ENCODE results near the gene DIAPH2. TPM values are rescaled to one million over a fixed set of nuclear protein-coding genes. Genes with fewer than 3 reads are reported as not detected.

The DIAPH2 gene
- total RNA-seq, 1 donor: 7.5 TPM

DNA sequence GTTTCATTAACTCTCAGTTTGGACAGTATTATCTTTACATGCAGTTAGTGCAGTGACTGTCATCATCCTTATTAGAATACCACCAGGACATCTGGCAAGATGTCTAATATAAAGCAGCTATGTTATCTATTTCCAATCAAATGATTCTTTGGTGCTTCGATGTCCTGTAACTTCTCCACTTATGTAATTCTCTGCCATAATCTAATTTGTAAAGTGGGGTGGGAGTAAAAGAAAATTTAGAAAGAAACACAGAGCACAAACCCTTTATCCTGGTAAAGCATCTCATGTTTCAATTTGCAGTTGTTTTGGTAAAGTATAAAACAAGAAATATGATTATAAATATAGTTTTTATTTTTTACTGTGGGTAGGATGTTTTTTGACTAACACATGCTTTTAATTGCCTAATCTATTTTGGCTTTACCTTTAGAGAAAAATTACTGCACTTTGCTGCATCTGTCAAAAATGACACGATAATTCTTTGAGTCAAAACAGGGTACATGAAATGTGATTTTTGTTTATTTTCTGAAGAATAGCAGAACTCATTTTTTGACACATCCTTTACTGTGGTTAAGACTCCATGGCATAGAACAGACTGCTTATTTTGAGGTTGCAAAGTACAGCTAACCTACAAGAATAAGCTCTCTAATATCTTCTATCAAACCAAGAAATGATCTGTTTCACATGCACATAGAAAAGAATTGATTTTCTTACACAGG is 581.9 kb downstream of the DIAPH2 start:
- no peak for DNase-seq (ENCODE audit: low read depth in 2 of 3, low spot score in 2 of 3)

DNA sequence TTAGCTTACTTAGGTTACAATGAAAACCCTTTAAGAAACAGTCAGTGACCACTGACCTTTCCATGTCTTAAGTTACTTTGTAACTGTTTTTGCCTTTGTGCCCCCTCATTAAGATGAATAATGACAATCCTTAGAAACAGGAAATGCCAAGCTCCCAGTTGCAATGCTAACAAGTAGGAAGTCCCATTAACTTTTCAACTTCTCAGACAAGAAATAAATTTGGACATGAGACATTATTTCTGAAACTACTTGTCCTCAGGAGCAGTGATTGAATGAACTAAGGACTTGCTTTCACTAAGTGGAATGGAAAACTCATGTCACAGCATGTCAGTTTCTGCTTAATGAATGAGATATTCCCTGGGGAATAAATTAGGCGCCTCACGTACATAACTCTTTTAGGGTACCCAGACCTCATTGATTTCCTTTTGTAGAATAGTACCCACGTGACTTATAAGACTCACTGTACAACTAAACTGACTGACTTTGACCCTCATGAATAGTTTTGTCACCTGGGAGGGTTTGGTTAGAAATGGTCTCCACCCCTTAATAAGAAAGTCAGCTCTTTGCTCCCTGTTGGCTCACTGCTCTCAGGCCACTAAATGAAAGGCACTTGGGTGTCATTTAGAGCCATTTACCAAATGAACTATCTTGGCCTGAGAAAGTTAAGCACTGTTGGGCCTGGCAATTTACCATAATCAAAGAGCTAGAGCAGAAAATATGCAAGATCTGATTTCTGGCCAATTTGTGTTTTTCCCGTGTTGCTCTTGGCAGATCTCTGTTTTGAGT is 582.9 kb downstream of the DIAPH2 start:
- no peak for DNase-seq (ENCODE audit: low read depth in 2 of 3, low spot score in 2 of 3)

DNA sequence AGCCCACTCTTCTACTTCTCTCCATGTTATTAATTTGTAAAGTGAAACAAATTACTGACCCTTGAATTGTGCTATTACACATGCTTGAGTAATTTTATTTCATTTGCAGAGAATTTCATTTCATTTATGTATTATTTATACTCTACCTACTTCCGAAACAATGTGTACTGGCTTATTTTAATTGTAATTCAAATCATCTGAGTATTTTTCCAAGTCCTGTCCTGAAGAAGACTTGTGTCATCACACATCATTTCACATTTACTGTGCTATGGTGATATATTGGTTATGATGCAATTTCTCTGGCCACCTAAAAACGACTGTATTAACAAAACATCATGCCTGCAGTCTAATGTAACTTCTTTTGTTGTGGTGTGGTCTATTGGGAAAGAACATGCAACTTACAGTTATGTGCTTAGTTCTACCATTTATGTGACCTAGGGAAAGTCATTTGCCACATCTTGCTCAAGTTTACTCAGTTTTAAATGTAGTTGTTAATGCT is 583.6 kb downstream of the DIAPH2 start:
- no peak for DNase-seq (ENCODE audit: low read depth in 2 of 3, low spot score in 2 of 3)

DNA sequence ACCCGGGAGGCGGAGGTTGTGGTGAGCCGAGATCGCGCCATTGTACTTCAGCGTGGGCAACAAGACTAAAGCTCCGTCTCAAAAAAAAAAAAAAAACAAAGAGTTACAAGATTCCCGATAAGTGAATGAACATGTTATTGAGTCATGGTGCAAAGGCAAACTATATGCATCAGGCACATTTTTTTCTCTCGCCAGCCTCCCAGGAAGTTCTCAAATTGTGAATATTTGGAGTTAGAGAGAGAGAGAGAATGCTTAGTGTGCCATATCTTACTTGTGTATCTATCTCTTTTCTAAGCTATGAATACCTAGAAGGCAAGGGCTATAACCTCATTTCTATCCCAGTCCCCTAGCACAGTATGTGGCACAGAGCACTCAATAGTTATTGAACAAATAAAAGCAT is 599.9 kb downstream of the DIAPH2 start:
- no peak for DNase-seq (ENCODE audit: low read depth in 2 of 3, low spot score in 2 of 3)

DNA sequence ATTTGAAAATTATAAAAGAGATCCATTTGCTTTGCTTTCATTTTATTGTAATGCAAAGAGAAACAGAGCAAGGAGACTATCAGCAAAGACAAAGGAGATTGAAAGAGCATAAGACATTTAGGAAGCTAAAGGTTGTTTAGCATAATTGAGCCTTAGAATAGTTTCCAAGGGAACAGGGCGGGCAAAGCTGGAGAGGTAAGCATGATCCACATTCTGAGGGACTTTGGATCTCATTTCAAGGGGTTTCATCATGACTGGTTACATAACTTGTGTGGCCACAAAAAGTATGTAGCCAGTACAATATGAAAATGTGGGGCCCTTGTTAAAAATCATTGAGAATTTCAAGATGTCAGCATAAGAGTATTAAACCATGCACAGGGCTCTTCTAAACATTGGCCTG is 605.6 kb downstream of the DIAPH2 start:
- DNase-seq (ENCODE audit: low read depth in 2 of 3, low spot score in 2 of 3): no peak

DNA sequence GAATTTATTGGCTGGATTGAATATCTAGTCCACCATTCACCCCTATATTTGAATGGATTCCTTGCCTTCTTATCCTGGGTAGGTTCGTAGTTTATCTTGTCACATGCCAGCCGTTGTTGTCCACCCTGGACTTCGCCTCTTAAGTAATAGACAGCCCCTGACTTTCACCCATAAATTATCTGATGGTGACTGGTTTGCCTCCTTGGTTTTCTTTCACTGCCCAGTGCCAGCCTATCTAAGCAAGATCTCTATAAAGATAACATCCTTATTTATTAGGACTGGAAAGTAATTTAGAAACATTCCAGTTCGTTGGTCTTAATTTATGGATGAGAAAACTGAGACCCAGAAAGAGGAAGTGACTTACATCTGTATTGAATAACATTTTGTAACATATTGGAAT is 609.4 kb downstream of the DIAPH2 start:
- DNase-seq (ENCODE audit: low read depth in 2 of 3, low spot score in 2 of 3): no peak

DNA sequence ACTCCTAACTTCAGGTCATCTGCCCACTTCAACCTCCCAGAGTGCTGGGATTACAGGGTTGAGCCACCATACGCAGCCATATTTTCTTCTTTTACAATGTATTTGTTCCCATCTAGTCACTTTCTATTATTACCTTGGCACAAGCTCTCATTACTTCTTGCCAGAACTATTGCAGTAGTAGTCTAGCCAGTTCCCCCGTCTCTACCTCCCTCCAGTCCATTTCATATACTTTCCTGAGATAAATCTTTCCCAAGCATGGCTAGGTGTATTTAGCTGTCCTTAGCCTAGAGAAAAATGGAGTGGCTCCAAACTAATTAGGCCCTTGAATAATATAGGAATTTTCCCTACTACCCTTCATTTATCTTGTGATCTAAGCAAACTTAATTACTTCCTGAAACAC is 611.3 kb downstream of the DIAPH2 start:
- DNase-seq (ENCODE audit: low read depth in 2 of 3, low spot score in 2 of 3): no peak

DNA sequence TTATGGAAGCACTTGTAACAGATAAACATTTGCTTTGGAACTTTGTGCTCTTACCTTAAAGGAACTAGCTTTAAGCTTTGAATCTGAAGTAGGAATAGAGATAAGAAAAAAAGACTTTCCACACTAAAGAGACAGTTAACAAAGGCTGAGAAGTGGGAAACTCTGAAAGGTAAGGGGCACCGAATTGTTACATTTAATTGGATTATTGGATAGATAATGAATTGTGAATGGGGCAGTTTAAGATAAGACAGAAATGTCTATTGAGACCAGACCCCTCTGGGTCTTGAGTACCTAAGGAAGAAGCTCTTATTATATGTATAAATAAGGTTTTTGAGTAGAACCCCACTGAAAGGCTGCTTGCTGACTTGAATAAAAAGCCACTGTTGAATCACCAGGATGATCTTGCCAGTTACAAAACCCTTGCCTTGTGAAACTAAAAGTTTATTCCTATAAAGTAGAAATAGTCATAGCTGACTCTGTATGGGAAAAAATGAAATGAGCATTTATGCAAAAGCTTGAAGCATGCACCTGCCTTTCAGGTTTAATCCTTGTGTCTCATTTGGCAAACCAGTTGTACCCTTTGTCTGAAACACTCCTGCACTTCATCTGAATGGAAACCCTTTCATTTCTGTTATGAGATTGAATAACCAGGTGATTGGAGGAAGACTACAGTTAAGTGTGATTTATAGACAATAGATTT is 622.3 kb downstream of the DIAPH2 start:
- DNase-seq (ENCODE audit: low read depth in 2 of 3, low spot score in 2 of 3): no peak

DNA sequence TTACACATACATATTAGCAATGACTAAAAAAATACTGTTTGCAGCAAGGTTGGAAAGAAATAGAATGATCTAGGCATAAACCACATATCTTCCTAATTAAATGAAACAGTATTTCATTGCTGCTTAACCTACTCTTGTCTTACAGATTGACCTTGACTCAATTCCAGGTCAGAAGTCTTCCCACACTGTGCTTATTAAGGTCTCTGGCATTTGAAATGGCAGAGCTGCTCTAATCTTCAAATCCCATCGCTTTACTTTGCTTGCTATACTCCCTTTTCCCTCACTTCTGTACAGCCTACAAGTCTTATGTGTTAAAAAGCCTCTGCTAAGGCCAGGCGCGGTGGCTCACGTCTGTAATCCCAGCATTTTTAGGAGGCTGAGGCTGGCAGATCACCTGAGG is 623.5 kb downstream of the DIAPH2 start:
- no peak for DNase-seq (ENCODE audit: low read depth in 2 of 3, low spot score in 2 of 3)

DNA sequence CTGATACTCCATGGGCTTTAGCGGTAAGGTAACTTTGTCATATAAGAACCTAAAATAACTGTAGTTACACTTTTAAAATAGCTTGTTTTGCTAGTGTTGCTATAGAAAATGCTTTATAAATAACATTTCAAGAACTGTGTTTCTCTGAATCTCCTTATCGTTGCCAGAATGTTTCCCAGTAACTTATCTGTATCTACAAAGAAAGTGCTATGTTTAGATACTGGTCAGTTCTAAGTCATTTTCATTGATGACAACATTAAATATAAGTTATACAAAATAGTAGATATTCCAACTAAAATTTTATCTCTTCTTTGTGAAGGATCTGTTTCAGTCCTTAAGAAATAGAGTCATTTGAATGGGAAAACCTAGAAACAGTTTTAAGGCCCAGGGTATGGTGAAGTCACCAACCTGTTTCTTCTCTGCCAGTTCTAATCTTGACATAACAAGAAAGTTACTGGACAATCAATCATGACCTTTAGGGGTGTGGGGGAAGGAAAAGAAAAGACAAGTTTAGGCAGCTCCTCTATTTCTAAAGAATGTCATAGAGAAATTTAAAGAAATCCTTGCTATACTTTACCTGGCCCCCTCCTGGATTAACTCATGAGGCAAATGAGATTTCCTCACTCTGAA is 625.0 kb downstream of the DIAPH2 start:
- no peak for DNase-seq (ENCODE audit: low read depth in 2 of 3, low spot score in 2 of 3)

DNA sequence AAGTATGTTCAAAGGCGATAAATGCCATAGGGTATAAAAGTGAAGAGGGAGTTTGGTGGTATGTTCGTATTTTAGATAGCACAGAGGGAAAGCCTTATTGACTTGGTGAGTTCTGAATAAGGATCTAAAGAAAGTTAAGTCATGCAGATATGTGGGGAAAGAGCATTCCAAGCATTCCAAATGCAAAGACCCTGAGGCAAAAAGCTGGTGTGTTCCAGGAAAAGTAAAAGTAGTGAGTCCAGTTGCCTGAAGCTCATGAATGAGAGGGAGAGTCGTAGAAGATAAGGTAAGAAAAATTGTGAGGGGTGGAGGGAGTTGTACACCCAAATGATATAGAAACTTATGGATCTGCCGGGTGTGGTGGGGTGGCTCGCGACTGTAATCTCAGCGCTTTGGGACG is 625.7 kb downstream of the DIAPH2 start:
- DNase-seq (ENCODE audit: low read depth in 2 of 3, low spot score in 2 of 3): no peak

DNA sequence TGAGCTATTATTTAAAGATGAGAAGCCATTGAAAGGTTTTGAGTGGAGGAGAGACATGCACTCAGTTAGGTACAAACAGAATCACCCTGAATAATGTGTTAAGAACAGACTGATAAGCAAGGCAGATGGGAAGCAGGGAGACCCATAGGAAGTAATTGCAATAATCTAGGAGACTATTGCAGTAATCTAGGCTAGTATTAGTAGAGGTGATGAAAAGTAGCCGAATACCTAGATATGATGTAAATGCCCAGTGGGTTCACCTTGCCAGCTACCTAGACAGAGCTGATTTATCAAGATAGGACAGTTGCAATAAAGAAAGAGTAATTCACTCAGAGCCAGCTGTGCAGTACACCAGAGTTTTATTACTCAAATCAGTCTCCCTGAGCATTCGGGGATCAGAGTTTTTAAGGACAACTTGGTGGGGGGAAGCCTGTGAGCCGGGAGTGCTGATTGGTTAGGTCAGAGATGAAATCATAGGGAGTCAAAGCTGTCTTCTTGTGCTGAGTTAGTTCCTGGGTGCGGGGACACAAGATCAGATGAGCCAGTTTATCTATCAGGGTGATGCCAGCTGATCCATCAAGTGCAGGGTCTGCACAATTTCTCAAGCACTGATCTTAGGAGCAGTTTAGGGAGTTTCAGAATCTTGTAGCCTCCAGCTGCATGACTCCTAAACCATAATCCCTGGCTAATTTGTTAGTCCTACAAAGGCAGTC is 626.6 kb downstream of the DIAPH2 start:
- no peak for DNase-seq (ENCODE audit: low read depth in 2 of 3, low spot score in 2 of 3)

DNA sequence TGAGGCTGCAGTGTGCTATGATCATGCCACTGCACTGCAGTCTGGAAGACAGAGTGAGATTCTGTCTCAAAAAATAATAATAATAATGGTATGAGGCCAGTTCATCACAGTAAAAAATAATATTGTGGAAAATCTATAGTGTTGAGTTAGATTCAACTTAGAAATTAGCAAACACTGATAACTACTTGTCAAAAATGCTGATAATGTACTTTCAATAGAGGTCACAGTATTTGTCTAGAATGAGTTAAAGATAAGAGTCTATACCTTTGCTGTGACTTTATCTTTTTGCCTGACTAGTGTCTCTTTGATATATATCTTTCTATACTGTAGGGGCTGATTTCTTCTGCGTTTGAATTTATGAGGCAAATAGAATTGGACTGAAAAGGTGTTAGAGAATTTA is 629.7 kb downstream of the DIAPH2 start:
- DNase-seq (ENCODE audit: low read depth in 2 of 3, low spot score in 2 of 3): no peak

DNA sequence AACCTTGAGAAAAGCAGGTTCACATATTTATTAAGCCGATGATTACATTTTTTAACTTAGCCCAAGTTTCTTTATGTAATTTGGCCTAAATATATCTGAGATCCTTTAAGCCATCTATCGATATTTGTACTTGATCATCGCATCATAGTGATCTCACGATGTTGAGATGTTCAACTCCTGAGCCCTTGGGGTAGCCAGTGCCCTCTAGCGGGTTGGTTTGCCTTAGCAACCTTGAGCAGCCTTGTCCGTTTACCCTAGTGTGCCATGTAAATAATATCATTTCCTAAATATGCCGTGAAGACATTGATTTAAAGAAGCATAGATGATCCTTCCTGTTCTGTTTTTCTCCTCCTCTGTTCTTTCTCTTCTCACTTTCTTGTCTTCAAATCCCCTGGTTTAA is 631.3 kb downstream of the DIAPH2 start:
- no peak for DNase-seq (ENCODE audit: low read depth in 2 of 3, low spot score in 2 of 3)

DNA sequence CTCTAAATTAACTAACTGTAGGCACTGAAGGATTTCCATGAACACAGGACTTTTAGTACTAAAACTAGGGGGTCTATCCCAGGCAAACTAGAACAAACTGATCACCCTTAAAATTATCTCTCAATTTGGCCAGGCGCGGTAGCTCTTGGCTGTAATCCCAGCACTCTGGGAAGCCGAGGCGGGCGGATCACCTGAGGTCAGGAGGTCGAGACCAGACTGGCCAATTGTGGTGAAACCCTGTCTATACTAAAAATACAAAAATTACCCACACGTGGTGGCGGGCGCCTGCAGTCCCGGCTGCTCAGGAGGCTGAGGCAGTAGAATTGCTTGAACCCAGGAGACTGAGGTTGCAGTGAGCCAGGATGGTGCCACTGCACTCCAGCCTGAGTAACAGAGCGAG is 635.7 kb downstream of the DIAPH2 start:
- DNase-seq (ENCODE audit: low read depth in 2 of 3, low spot score in 2 of 3): no peak

DNA sequence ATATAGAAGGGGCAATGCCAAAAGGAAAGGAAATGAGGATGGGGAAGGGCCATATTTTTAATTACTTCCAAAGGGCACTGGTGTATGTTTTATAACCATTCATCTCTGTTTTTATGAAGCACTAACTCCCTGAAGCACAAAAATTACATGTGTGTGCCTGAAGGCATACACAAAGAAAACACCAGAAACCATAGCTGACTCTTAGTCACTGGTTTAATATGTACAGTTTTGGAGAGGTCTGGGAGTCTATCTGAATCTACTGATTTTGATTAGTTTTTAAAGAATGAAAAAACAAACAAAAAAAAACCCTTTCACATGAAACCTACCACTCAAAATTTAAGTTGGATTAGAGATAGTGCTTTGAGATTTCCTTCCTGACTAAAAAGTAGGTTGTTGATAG is 637.8 kb downstream of the DIAPH2 start:
- no peak for DNase-seq (ENCODE audit: low read depth in 2 of 3, low spot score in 2 of 3)

DNA sequence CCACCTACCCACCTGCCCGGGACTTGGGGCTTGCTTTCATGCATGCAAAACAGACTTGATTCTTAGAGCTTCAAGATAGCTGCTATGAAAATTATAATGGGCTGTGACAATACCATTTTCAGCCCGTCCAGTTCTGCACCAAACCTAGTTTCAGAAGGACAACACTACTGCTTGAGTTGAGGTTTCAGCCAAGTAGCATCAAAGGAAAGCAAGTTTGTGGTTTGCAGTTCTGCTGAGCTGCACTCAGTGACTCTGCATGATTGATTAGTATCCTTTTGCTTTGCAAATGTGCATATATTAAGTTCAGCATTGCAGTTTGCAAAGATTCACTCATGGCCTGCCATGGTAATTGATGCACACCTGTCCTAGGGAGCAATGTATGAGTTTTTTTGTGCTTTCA is 641.8 kb downstream of the DIAPH2 start:
- no peak for DNase-seq (ENCODE audit: low read depth in 2 of 3, low spot score in 2 of 3)

DNA sequence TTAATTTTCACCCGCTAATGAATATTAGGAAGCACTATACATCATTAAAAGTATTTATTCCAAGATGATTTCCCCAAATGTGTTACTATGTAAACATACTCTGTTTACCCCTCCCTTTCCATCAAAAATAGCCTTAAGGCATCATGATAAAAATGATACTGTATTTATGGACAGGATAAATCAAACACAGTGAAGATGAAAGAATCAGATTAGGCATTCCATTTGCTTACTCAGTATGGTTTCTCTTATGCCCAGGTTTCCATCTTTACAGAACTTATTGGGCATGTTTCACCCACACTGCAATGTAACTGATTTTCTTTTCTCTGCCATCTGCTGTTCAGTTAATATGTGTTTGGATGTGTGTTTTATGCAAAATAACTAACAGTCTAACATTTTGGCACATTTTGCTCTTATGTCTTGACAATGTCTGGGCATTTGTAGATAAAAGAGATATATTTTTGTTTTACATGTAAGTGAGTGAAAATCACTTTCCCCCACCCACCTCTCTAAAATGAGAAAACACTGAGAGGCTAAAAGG is 644.3 kb downstream of the DIAPH2 start:
- DNase-seq (ENCODE audit: low read depth in 2 of 3, low spot score in 2 of 3): no peak

DNA sequence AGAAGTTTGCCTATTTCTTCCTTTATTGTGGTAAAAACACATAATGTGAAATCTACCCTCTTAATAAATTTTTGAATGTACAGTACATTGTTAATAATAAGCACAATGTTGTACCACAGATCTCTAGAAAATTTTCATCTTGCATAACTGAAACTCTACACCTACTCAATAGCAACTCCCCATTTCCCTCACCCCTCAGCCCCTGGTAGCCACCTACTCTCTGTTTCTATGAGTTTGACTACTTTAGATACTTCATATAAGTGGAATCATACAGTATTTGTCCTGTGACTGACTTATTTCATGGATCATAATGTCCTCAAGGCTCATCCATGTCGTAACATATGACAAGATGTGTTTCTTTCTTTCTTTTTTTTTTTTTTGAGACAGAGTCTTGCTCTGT is 645.5 kb downstream of the DIAPH2 start:
- no peak for DNase-seq (ENCODE audit: low read depth in 2 of 3, low spot score in 2 of 3)

DNA sequence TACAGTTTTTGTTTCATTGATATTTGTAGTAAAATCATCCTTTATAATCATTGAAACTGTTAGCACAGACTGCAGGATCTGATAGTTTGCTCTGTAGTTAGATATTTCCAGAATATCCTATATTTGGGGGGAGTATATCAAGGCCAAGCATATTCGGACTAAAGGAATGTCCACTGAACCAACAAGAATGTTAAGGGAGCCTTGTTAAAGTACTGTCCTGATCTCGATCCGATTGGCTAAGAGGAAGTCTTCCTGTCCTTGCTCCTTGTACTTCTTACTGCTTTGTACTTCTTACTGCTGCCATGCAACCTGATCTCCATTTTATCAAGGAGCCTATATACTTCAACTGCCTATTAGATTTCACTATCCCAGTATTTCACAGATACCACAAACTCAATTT is 648.3 kb downstream of the DIAPH2 start:
- no peak for DNase-seq (ENCODE audit: low read depth in 2 of 3, low spot score in 2 of 3)

Measured in hematopoietic multipotent progenitor cell (in vitro differentiated cells).